ENCODE measurements around the gene ZNF595.
"Not testable (repeated sequence)": the region's sequence is repeated elsewhere in the genome, so short reads cannot be mapped to it uniquely, and the experiment has no call there.

Gene ZNF595

DNA sequence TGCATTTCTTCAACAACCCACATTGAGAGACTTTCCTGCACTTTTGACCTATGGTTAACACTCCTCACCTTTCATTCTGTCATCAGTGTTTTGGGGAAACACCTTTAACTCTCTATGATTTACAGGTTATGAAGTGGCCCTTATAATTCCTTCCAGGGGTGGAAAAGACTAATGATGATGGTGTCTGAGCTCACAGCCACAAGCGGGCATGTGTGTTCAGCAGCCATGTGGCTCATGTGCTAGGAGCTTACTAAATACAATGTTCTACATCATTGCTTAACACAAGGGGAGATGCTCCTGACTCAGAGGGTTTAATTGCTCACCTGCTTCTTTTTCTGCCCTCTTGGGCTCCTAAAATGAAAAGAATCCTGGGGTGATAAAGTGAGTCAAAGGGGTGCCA is 28.8 kb upstream of the ZNF595 start:
- not testable (repeated sequence) for DNase-seq; H2BK120ac ChIP-seq (ENCODE audit: low read depth, low read length)

DNA sequence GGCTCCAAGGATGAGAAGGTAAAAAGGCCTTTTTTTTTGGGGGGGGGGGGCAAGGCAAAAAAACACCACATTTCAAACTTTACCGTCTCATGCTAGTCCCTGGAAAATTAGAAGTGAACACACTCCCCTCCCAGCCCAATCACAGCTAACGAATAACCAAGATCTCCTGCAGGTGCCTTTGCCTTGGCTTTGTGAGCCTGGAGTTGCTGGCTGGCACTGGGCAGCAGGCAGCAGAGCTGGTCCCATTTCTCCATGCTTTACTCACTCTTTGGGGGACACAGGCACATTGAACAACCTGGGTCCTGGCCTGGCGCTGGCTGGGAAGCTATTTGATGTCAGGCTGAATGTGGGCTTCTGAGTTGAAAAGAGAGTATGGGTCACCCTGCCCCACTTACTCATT is 25.6 kb upstream of the ZNF595 start:
- not testable (repeated sequence) for H3K36me3 ChIP-seq (ENCODE audit: control insufficient read depth in 1 of 2, insufficient read depth in 2 of 2, low read depth in 1 of 2, low read length in 2 of 2); H3K27me3 ChIP-seq (ENCODE audit: control insufficient read depth in 1 of 2, insufficient read depth in 1 of 2, low read length in 2 of 2); H3K27ac ChIP-seq (ENCODE audit: low read length, poor library complexity, severe bottlenecking); H3K9me3 ChIP-seq (ENCODE audit: control insufficient read depth, low read length); H4K8ac ChIP-seq (ENCODE audit: low read length); H2BK5ac ChIP-seq (ENCODE audit: low read depth, low read length, poor library complexity, severe bottlenecking); H4K91ac ChIP-seq (ENCODE audit: low read length); H2AK5ac ChIP-seq (ENCODE audit: low read length, severe bottlenecking); H3K4me1 ChIP-seq (ENCODE audit: control insufficient read depth, insufficient read depth, low read depth, low read length); H3K4me3 ChIP-seq (ENCODE audit: insufficient read depth in 1 of 2, low read depth in 1 of 2, low read length in 2 of 2); H3K18ac ChIP-seq (ENCODE audit: low read depth in 1 of 2, low read length in 2 of 2); H3K79me1 ChIP-seq (replicated peaks; ENCODE audit: low read length, poor library complexity, severe bottlenecking); H3K9ac ChIP-seq (ENCODE audit: low read length); H2BK12ac ChIP-seq (ENCODE audit: low read length in 2 of 2); H2BK15ac ChIP-seq (ENCODE audit: low read depth, poor library complexity, severe bottlenecking); H3K14ac ChIP-seq (ENCODE audit: low read length in 2 of 2); H3K4ac ChIP-seq (ENCODE audit: low read depth in 1 of 2, low read length in 2 of 2); H2BK120ac ChIP-seq (ENCODE audit: low read depth, low read length); H3K4me2 ChIP-seq (ENCODE audit: low read length, poor library complexity, severe bottlenecking); H3K23ac ChIP-seq (ENCODE audit: low read length in 2 of 2); H2AFZ ChIP-seq (ENCODE audit: low read depth, low read length); DNase-seq
- WGBS, result 59% methylated on average over 2 of the region's 3 CpGs

More for the DNA sequence above, 28.8 kb upstream of the ZNF595 start:
- H3K14ac ChIP-seq (ENCODE audit: low read length in 2 of 2); H4K91ac ChIP-seq (ENCODE audit: low read length); H2AFZ ChIP-seq (ENCODE audit: low read depth, low read length); H2AK5ac ChIP-seq (ENCODE audit: low read length, severe bottlenecking); H3K27ac ChIP-seq (ENCODE audit: low read length, poor library complexity, severe bottlenecking); H2BK12ac ChIP-seq (ENCODE audit: low read length in 2 of 2); H3K9me3 ChIP-seq (ENCODE audit: control insufficient read depth, low read length); H2BK15ac ChIP-seq (ENCODE audit: low read depth, poor library complexity, severe bottlenecking); H3K23ac ChIP-seq (ENCODE audit: low read length in 2 of 2); H3K4me3 ChIP-seq (ENCODE audit: insufficient read depth in 1 of 2, low read depth in 1 of 2, low read length in 2 of 2); H3K4ac ChIP-seq (ENCODE audit: low read depth in 1 of 2, low read length in 2 of 2); H3K27me3 ChIP-seq (ENCODE audit: control insufficient read depth in 1 of 2, insufficient read depth in 1 of 2, low read length in 2 of 2); H2BK5ac ChIP-seq (ENCODE audit: low read depth, low read length, poor library complexity, severe bottlenecking); H3K36me3 ChIP-seq (ENCODE audit: control insufficient read depth in 1 of 2, insufficient read depth in 2 of 2, low read depth in 1 of 2, low read length in 2 of 2); H4K8ac ChIP-seq (ENCODE audit: low read length); H3K79me1 ChIP-seq (replicated peaks; ENCODE audit: low read length, poor library complexity, severe bottlenecking); H3K4me1 ChIP-seq (ENCODE audit: control insufficient read depth, insufficient read depth, low read depth, low read length); H3K18ac ChIP-seq (ENCODE audit: low read depth in 1 of 2, low read length in 2 of 2); H3K4me2 ChIP-seq (ENCODE audit: low read length, poor library complexity, severe bottlenecking); H3K9ac ChIP-seq (ENCODE audit: low read length): not testable (repeated sequence)
- no CpG with 5 or more reads among the region's 1 CpG for WGBS

DNA sequence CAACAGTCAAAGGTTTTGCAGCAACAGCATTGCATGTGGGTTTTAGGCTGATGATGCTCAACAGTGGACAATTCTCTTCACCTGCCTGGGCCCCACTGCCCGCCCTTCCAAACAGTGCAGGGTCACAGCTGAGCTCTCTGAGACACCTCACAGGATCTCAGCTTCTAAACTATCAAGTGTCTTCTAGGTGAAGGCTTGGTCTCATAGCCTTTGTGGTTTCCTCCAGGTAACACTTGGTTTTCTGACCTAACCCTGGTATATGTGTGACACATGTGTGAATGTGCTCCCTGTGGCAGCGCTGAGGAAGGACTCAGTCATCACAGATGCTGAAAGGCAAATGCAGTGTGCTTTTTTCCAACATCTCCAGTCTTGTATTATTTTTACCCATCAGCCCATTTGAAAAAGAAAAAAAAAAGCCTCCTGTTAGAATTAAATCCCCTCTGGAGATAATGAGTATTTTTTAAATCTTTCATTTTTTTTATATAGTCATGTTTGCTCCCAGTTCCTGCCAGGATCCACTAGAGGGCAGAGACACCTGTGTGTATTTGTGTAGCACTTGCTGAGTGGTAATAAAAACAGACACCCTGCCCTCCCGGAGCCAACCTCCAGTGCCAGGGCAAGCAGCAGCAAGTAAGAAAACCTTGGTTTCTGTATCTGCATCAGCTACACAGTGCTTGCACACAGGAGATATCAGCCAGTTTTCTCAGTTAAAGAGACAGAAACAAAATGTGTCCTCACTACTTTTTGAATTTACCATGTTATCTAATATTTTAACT is 24.2 kb upstream of the ZNF595 start:
- H2BK12ac ChIP-seq (ENCODE audit: low read length in 2 of 2); H4K91ac ChIP-seq (ENCODE audit: low read length); H2BK5ac ChIP-seq (ENCODE audit: low read depth, low read length, poor library complexity, severe bottlenecking); H3K4me1 ChIP-seq (ENCODE audit: control insufficient read depth, insufficient read depth, low read depth, low read length); H3K79me1 ChIP-seq (replicated peaks; ENCODE audit: low read length, poor library complexity, severe bottlenecking); H3K36me3 ChIP-seq (ENCODE audit: control insufficient read depth in 1 of 2, insufficient read depth in 2 of 2, low read depth in 1 of 2, low read length in 2 of 2); H3K4ac ChIP-seq (ENCODE audit: low read depth in 1 of 2, low read length in 2 of 2); H3K9me3 ChIP-seq (ENCODE audit: control insufficient read depth, low read length); DNase-seq; H3K18ac ChIP-seq (ENCODE audit: low read depth in 1 of 2, low read length in 2 of 2); H3K9ac ChIP-seq (ENCODE audit: low read length); H3K27ac ChIP-seq (ENCODE audit: low read length, poor library complexity, severe bottlenecking); H3K4me3 ChIP-seq (ENCODE audit: insufficient read depth in 1 of 2, low read depth in 1 of 2, low read length in 2 of 2); H3K27me3 ChIP-seq (ENCODE audit: control insufficient read depth in 1 of 2, insufficient read depth in 1 of 2, low read length in 2 of 2); H2BK120ac ChIP-seq (ENCODE audit: low read depth, low read length); H2AFZ ChIP-seq (ENCODE audit: low read depth, low read length); H2AK5ac ChIP-seq (ENCODE audit: low read length, severe bottlenecking); H2BK15ac ChIP-seq (ENCODE audit: low read depth, poor library complexity, severe bottlenecking); H3K23ac ChIP-seq (ENCODE audit: low read length in 2 of 2); H3K4me2 ChIP-seq (ENCODE audit: low read length, poor library complexity, severe bottlenecking); H4K8ac ChIP-seq (ENCODE audit: low read length); H3K14ac ChIP-seq (ENCODE audit: low read length in 2 of 2): not testable (repeated sequence)
- WGBS, result no CpG with 5 or more reads among the region's 3 CpGs

DNA sequence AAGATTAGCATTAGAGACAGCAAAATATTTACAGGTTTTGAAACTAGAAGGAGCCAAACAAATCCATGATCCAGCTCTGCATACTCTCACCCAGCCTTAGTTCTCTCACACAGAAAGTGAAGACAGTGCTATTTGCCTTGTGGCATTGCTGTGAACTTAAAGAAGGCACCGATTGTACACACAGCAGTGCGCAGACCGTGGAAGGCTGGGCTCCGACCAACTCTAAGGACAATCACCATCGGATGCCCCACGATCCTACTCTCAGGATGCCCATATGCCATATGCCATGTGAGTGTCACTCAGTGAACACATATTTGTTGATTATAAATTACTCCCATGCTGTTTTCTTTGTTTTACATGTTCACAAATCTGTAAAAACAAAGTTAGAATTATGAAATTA is 19.8 kb upstream of the ZNF595 start:
- WGBS, result no CpG with 5 or more reads among the region's 6 CpGs
- H3K27ac ChIP-seq (ENCODE audit: low read length, poor library complexity, severe bottlenecking); H3K4me2 ChIP-seq (ENCODE audit: low read length, poor library complexity, severe bottlenecking); H2AFZ ChIP-seq (ENCODE audit: low read depth, low read length); H3K23ac ChIP-seq (ENCODE audit: low read length in 2 of 2); H3K36me3 ChIP-seq (ENCODE audit: control insufficient read depth in 1 of 2, insufficient read depth in 2 of 2, low read depth in 1 of 2, low read length in 2 of 2); H3K18ac ChIP-seq (ENCODE audit: low read depth in 1 of 2, low read length in 2 of 2); H2BK12ac ChIP-seq (ENCODE audit: low read length in 2 of 2); H2BK15ac ChIP-seq (ENCODE audit: low read depth, poor library complexity, severe bottlenecking); DNase-seq; H2AK5ac ChIP-seq (ENCODE audit: low read length, severe bottlenecking); H3K9me3 ChIP-seq (ENCODE audit: control insufficient read depth, low read length); H2BK5ac ChIP-seq (ENCODE audit: low read depth, low read length, poor library complexity, severe bottlenecking); H3K4ac ChIP-seq (ENCODE audit: low read depth in 1 of 2, low read length in 2 of 2); H2BK120ac ChIP-seq (ENCODE audit: low read depth, low read length); H3K14ac ChIP-seq (ENCODE audit: low read length in 2 of 2); H4K8ac ChIP-seq (ENCODE audit: low read length); H3K4me1 ChIP-seq (ENCODE audit: control insufficient read depth, insufficient read depth, low read depth, low read length); H3K4me3 ChIP-seq (ENCODE audit: insufficient read depth in 1 of 2, low read depth in 1 of 2, low read length in 2 of 2); H3K79me1 ChIP-seq (replicated peaks; ENCODE audit: low read length, poor library complexity, severe bottlenecking); H3K27me3 ChIP-seq (ENCODE audit: control insufficient read depth in 1 of 2, insufficient read depth in 1 of 2, low read length in 2 of 2); H4K91ac ChIP-seq (ENCODE audit: low read length); H3K9ac ChIP-seq (ENCODE audit: low read length): not testable (repeated sequence)

All from mesenchymal stem cell (in vitro differentiated cells and primary cell).